Fibroblast of the aortic adventitia (primary cell): ENCODE measurements around the gene RHBDL2. TPM values are rescaled to one million over a fixed set of nuclear protein-coding genes. Genes with fewer than 3 reads are reported as not detected.
A peak's percentile ranks its signal among the peaks of the same experiment; 100 is the strongest.
"Not testable (repeated sequence)": the region's sequence is repeated elsewhere in the genome, so short reads cannot be mapped to it uniquely, and the experiment has no call there.

ENCODE experiments used
- DNase-seq: peaks from one replicate; pipeline ENCODE4 v3.0.0-alpha.2; 2010; ENCODE audit warnings: low read depth
- H3K4me3 ChIP-seq: 2 replicates; pipeline ENCODE4 v1.5.1; 2011; ENCODE audit warnings: low read depth, mild to moderate bottlenecking, control low read depth, low read length, moderate library complexity
- total RNA-seq: library from RNA; depleted of rRNA; stranded (reverse); fragments of >200 nt; gene quantifications from 2 replicates; pipeline ENCODE4 v1.2.3, GENCODE V29; 2012; ENCODE audit warnings: low replicate concordance
- TF ChIP-seq, protein P1 (sequence below): IDR thresholded peaks from 2 replicates; pipeline ENCODE4 v1.5.1; 2011; ENCODE audit warnings: mild to moderate bottlenecking, low read length, control low read depth, inconsistent platforms; ENCODE audit not compliant: insufficient read depth

The RHBDL2 gene
- total RNA-seq, 1 donor: 0.81 TPM

DNA sequence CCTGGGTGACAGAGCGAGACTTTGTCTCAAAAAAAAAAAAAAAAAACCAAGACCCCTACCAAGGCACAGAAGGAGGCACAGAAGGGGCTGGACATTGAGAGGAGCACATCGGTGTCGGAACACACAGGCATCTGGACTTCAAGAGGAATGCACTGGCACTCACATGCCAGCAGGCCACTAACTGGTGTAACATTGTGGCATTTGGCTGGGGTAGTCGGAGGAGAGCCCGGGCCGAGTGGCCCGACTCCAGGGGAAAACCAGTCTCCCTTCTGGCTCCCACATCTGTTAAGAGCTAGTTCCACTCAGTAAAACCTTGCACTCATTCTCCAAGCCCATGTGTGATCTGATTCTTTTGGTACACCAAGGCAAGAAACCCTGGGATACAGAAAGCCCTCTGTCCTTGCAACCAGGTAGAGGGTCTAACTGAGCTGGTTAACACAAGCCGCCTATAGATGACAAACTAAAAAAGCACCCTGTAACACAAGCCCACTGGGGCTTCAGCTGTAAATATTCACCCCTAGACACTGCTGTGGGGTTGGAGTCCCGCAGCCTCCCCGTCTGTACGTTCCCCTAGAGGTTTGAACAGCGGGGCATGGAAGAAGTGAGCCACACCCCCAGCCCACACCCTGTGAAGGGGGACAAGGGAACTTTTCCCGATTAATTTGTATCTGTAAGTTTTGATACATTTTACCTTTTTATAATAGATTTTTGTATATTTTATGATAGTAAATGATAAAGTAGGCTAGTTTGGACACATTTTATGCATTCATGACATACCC is 32.2 kb upstream of the RHBDL2 start:
- no peak overlapping the region for H3K4me3 ChIP-seq
- TF ChIP-seq, protein P1, sequence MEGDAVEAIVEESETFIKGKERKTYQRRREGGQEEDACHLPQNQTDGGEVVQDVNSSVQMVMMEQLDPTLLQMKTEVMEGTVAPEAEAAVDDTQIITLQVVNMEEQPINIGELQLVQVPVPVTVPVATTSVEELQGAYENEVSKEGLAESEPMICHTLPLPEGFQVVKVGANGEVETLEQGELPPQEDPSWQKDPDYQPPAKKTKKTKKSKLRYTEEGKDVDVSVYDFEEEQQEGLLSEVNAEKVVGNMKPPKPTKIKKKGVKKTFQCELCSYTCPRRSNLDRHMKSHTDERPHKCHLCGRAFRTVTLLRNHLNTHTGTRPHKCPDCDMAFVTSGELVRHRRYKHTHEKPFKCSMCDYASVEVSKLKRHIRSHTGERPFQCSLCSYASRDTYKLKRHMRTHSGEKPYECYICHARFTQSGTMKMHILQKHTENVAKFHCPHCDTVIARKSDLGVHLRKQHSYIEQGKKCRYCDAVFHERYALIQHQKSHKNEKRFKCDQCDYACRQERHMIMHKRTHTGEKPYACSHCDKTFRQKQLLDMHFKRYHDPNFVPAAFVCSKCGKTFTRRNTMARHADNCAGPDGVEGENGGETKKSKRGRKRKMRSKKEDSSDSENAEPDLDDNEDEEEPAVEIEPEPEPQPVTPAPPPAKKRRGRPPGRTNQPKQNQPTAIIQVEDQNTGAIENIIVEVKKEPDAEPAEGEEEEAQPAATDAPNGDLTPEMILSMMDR: no peak
- no peak for DNase-seq

DNA sequence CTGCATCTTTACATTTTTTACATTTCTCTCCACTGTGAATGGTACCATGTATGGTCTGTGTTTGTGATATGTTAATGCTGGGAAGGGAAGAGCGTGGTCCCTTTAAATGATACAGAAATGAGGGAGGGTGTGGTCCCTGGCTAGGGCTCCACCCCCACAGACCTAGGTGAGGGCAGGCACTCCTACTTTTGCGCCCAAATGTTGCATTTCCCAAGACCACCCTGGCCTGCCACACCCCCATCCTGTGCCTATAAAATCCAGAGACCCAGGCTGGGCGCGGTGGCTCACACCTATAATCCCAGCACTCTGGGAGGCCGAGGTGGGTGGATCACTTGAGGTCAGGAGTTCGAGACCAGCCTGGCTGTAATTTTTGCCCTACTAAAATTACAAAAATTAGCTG is 31.5 kb upstream of the RHBDL2 start:
- not testable (repeated sequence) for DNase-seq

DNA sequence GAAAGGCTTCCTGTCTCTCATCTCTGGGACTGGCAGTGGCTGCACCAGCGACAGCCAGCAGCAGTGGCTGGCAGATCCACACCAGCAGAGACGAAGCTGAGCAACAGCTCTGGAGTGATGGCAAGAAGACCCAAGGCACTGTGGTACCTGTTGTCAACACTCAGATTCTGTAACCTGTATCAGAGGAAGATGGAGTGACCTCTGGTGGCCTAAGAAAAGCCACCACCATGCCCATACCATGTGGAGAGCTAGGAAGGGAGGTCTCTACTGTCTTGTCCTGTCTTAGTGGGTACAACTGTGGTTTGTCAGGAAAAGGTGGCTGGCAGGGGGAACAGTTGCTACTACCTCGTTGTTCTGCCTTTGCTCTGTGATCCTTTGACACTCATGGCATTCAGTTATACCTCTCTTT is 22.5 kb upstream of the RHBDL2 start:
- DNase-seq: no peak
- TF ChIP-seq, protein P1: no peak
- no peak overlapping the region for H3K4me3 ChIP-seq

More for the DNA sequence above, 31.5 kb upstream of the RHBDL2 start:
- H3K4me3 ChIP-seq: not testable (repeated sequence)

DNA sequence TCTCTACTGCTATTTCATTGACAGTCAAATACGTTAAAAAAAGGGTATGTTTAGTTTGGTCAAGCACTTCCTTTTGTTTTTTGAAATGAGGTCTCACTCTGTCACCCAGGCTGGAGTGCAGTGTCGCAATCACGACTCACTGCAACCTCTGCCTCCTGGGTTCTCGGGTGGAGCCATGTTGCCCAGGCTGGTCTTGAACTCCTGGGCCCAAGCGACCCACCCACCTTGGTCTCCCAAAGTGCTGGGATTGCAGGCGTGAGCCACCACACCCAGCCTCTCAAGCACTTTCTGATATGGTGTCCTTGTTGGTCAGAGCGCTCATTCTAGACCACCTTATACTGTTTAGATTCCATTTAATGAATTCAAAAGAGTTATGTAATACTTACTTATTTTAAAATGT is 20.9 kb upstream of the RHBDL2 start:
- TF ChIP-seq, protein P1: no peak
- DNase-seq: peak; percentile 40
- H3K4me3 ChIP-seq: no peak overlapping the region

DNA sequence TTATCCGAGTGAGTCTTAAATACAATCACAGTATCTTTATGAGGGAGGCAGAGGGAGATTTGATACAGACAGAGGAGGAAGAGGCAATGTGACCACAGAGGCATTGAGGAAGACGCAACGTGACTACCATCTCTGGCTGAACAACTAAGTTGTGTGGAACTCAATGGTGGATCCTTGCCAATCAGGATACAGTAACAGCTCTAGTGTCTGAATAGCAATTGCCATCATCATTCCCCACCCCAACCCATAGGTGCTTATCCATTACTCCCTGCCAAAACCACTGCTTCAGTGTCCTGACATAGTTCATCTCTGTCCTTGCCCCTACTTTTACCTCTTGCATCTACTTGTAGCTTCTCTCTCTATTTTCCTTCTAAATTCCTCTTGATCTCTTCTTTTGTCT is 20.5 kb upstream of the RHBDL2 start:
- peak; percentile 60 for DNase-seq
- TF ChIP-seq, protein P1: no peak
- no peak overlapping the region for H3K4me3 ChIP-seq

DNA sequence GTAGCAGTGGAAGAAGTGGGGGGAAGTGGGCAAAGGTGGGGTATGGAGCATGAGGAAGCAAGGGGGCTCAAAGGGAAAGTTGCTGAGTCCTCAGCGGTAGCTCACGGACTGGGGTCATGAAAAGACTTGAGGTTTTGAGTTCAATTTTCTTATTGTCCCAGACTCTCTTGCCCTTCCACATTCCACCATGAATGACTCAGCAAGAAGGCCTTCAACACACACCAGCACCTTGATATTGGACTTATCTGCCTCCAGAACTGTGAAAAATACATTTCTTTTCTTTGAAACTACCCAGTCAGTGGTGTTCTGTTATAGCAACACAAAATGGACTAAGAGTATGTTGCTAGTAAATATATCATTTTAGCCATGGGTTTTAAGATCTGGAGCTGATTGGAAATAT is 17.3 kb upstream of the RHBDL2 start:
- TF ChIP-seq, protein P1: no peak
- peak; percentile 40 for DNase-seq

DNA sequence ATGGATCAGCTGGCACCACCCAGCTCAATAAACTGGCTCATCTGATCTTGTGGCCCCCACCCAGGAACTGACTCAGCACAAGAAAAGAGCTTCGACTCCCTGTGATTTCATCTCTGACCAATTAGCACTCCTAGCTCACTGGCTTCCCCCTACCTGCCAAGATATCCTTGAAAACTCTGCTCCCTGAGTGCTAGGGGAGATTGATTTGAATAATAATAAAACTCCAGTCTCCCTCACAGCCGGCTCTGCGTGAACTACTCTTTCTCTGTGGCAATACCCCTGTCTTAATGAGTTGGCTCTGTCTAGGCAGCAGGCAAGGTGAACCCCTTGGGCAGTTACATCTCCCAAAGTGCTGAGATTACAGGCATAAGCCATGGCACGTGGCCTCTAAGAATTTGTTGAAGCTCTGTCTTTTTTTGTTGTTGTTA is 11.8 kb upstream of the RHBDL2 start:
- no peak overlapping the region for H3K4me3 ChIP-seq
- DNase-seq: no peak
- TF ChIP-seq, protein P1: no peak

More for the DNA sequence above, 17.3 kb upstream of the RHBDL2 start:
- no peak overlapping the region for H3K4me3 ChIP-seq
